HG03060 (cell line): ENCODE data around the gene MKI67.
"Not testable (repeated sequence)": the region's sequence is repeated elsewhere in the genome, so short reads cannot be mapped to it uniquely, and the experiment has no call there.

Source experiments
- ATAC-seq: cut with Tn5 transposase; IDR thresholded peaks from one replicate; pipeline ENCODE4 v1.9.1; 2021; ENCODE audit warnings: low read depth, moderate number of reproducible peaks; ENCODE audit not compliant: unreplicated experiment

Gene MKI67

GRCh38 chr10:128149267-128150014 is 23.2 kb upstream of the MKI67 start:
- ATAC-seq: no peak

GRCh38 chr10:128147669-128148068 is 21.4 kb upstream of the MKI67 start:
- ATAC-seq: no peak

GRCh38 chr10:128147064-128147463 is 20.8 kb upstream of the MKI67 start:
- ATAC-seq: peak; percentile 89

DNA sequence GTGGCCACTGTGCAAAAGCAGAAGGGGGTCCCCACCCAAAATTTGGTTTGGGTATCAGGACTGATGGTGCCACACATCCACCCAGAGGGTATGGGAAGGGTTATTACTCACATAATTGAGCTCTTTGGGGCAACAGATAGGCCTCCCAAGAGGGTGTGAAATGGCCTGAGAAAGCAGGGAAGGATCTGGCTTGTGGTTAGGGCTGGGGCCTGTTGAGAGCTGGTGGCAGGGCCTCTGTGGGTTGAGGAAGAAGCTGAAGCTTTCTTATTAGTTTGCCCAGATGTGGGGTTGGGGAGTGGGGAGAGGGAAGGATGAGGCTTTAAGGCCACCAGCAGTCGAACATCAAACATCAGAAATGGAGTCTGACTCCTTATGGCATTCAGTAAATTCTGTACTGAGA is 18.3 kb upstream of the MKI67 start:
- no peak for ATAC-seq

DNA sequence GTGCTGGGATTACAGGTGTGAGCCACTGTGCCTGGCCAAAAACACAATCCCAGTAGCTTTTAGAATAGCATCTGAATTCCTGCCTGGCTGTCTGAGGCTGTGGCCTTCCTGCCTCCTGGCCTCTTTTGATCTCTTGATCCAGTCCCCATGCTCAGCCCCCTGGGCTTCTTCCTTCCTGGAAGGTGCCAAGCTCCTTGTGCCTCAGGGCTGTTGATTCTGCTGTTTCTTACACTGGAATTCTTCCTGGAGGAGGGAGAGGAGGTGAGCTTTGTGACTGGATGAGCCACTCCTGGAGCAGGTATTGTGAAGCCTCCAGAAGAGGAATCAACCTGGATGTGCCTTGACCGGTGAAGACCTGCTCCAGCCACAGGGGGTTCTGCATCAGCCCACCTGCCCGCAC is 17.3 kb upstream of the MKI67 start:
- no peak for ATAC-seq

- ATAC-seq: no peak
These were observed 14.2 kb upstream of the MKI67 start for GRCh38 chr10:128140425-128140824.

- not testable (repeated sequence) for ATAC-seq
These were observed 12.2 kb upstream of the MKI67 start for GRCh38 chr10:128138429-128138828.

DNA sequence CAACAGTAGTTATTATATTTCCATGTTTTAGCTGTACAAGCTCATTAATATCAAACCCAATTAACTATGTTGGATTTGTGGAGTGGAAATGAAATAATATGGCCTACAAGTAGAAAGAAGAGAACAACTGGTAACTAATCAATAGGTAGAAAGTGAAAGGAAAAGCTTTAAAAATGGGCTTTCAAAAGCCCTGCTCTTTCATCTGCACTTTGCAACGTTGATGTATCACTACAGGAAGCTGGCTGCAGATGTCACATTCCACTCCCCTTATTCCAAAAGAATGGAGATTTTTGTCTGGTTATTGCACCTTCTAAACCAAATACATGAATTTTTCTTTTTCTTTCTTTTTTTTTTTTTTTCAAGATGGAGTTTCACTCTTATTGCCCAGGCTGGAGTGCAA is 11.7 kb upstream of the MKI67 start:
- no peak for ATAC-seq

DNA sequence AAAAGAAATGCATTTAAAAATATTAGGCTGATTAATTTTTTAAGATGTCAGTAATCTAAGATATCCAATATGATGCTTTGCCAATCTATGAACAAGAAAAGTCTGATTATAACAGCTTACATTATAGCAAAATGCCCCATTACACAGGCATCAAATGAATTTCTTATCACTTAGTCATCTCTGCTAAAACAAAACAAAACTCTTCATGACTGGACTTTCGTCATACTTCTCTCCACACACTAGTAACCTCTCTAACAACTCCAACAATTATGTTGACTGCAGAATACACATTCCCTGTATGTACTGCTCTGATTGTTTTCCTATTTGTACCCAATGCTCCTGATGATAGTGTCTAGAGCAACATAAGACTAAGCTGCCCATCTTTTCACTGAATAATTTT is 3.8 kb upstream of the MKI67 start:
- no peak for ATAC-seq

DNA sequence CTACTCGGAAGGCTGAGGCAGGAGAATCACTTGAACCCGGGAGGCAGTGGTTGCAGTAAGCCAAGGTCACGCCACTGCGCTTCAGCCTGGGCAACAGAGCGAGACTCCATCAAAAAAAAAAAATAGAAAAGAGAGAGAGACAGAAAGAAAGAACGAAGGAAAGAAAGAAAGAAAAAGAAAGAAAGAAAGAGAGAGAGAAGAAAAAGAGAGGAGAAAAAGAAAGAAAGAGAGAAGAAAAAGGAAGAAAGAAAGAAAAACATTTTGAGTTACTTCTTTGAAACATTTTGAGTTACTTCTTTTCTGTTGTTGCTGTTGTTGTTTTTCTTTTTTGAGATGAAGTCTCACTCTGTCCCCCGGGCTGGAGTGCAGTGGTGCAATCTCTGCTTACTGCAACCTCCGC is 2.4 kb upstream of the MKI67 start:
- ATAC-seq: no peak

GRCh38 chr10:128125416-128125943 is 743 bp downstream of the MKI67 start:
- no peak for ATAC-seq

- no peak for ATAC-seq
These were observed 1.3 kb downstream of the MKI67 start for GRCh38 chr10:128124813-128125403.

DNA sequence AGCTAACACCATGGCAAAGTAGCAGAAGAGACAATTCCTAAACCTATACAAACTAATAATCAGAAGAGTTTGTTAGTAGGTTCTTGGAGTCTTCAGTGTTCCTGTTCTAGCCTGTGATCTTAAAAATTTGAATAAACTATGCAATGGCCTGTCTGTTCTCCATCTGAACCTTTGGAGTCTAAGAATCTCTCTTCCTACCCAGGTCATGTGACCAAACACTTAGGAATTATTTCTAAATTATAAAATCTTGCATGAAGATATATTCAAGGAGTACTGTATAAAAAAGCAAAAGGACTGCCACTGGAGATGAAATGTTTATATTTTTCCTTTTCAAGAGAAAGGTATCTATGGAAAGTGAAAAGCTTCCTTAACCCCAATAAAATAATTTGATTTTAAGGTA is 2.4 kb downstream of the MKI67 start:
- ATAC-seq: no peak

DNA sequence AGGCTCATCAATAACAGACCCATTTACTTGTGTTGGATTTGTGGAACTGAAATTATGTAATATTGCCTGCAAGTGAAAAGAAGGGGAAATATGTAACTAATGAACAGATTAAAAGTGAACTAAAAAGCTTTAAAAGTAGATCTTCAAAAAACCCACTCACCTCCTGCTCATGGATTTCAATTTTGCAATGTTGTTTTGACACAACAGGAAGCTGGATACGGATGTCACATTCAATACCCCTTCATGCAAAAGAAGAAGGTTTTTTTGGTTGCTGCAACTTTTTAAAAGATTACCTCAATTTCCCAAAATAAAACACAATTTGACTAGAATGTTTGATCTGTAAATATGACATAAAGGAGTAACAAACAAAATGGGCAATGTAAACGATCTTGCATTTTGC is 3.3 kb downstream of the MKI67 start:
- no peak for ATAC-seq

- ATAC-seq: no peak
These were observed 4.3 kb downstream of the MKI67 start for GRCh38 chr10:128121750-128122412.

DNA sequence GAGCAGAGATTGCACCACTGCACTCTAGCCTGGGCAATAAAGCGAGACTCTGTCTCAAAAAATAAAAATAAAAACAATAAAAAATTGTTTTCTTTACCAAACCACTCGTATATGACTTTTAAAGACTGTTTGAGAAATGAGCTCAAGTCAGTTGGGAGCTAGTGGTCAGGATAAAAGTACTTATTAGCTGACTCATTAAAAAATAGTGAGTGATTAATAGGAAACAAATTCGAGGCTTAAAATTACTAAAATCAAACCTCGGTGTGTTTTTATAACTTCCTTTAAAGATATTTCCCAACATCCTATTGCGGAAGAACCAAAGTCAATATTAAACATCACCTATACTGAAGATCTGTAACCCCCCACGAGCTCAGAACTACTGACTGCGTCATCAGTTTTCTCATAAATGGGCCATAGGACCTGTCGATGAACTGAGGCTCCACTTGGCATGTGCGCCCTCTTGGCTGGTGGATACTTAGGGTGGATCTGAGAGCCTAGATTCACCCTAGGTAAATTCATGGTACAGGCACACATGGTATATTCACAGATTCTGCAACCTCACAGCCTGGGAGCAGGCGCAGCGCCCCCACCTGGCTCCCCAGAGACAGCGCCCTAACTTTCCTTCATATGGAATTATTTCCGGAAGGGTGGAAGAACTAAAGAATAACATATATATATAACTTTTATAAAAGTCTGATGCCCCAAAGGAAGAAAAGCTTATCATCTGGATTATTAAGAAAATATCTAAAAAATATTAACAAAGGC is 9.2 kb downstream of the MKI67 start:
- ATAC-seq: no peak

- no peak for ATAC-seq
These were observed 10.0 kb downstream of the MKI67 start for GRCh38 chr10:128116187-128116586.

GRCh38 chr10:128115356-128115755 is 10.9 kb downstream of the MKI67 start:
- no peak for ATAC-seq

DNA sequence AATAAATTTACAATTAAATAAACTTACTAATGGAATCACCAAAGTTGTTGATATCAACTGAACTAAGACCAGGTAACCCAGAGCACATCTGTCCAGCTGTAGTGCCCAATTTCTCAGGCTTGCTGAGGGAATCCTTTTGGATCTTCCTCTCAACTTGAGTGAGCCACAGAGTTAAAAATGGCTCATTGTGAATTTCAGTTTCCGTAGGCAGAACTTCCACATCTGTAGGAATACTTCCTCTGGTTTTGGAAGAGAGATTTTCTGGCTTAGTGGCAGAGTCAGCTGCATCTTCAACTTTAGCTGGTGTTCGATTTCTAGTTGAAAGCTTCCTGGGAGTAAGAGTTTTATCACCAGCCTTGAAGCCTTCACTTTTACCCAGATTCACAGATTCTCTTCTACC is 11.3 kb downstream of the MKI67 start:
- no peak for ATAC-seq

GRCh38 chr10:128113026-128113425 is 13.2 kb downstream of the MKI67 start:
- no peak for ATAC-seq

DNA sequence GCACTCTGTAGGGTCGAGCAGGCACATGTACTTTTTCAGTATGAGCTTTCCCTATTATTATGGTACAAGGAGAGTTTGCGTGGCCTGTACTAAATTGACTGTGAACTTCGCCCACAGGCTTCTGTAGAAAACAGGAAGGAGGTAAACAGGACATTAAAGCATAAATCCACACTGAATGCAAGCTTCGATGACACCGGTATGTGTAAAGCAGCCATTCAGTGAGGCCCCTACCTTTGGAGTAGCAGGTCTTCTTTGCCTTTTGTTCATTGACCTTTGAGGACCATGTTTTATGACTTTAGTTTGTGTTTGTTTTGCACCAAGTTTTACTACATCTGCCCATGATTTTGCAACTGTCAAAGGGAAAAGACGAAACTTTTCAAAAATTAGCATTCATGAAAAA is 14.5 kb downstream of the MKI67 start:
- ATAC-seq: no peak
